NOMO-1 treated with DMSO at 0.1 percent for 48 hours (cell line): ENCODE results near the gene BDKRB1.

ENCODE experiments used
- DNase-seq: peaks from one replicate; lab custom pipeline; 2025; ENCODE audit not compliant: unreplicated experiment; lab: John Stamatoyannopoulos, UW

Gene BDKRB1

DNA sequence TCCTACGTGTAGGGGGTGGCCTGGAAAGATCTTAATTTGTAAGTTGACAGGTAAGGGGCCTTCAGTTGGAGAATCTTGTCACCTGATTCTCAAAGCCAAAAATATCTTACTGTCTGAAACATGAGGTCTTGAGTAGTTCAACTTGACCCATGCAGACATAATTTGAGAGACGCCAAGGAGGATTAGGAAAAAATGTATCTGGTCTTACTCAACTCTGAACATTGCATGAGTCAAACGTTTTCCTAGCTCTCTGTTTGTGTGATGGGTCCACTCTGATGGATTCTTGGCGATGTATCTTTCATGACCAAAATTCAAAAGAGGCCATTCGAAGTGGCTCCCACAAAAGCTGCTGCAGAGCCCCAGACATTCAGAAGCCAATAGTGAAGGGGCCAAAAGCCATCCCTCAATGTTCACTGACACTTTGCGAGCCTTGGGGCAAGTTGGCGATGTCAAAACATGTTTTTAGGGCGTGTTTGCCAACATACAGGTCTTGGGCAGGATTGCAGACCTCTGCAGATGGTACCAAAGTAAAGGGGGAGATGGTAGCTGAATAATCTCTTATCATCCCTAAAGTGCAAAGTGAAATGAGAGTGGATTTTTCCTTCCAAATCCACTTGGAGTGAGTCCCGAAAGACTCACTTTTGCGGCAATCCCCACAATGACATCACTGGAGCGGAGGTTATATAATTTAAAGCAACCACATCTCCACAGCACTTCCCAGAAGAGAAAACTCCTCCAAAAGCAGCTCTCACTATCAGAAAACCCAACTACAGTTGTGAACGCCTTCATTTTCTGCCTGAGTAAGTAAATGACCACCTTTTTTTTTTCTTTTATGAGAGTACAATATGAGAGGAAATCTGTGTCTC lies at the start of gene BDKRB1:
Gene BDKRB1, plus strand, starts transcription at position 710 of the 866 bp plus-strand sequence. CDS start 7,473 bp downstream, outside the sequence.
- no peak for DNase-seq

DNA sequence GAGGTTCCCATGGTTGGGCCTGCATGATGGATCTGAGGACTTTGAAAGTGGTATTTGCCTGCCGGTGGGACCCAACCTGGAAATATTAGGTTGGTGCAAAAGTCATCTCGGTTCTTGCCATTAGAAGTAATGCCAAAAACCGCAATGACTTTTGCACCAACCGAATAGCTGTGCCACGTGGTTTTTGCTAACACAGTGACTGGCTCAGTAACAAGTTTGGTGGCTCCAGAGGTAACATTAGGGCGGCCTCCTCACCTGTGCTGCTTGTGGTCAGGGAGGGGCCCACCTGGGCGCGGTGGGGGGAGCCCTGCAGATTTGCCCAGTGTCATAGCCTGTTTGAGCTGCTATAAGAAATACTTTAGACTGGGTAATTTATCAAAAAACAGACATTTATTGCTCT lies 49.5 kb upstream of the BDKRB1 start:
- DNase-seq, result no peak

DNA sequence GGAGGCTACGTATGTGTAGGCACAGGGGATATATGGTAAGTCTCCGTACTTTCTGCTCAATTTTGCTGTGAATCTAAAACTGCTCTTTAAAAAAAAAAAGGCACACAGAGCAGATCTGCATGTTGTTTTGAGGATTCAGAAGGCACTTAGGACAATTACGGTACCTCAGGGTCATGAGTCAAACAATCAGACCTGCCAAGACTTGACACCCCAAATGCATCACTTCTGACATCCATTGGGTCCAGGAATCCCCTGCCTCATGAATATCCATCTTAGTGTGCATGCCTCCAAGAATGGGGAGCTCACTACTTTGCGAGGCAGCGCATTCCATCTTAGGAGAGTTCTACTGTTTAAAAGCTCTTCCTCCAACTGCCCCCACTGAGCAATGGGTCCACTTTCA lies 48.3 kb upstream of the BDKRB1 start:
- no peak for DNase-seq

DNA sequence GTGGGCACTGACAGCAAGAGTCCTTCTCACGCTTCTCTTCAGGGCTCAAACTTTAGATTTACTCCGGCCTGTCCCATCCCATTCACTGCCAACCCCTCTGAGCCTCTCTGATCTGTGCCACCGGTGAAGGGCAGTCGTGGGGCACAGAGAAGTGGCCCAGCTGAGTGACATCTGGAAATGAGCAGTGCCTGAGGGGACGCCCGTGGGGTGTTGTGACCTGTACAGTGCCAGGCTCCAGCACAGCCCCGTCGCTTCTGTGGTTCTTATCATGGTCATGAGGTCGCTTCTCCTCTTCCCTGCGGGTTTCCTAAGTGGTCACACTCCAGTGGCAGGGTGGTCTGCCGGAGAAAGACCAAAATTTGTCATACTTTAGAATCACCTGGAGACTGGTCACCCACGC lies 47.3 kb upstream of the BDKRB1 start:
- no peak for DNase-seq

DNA sequence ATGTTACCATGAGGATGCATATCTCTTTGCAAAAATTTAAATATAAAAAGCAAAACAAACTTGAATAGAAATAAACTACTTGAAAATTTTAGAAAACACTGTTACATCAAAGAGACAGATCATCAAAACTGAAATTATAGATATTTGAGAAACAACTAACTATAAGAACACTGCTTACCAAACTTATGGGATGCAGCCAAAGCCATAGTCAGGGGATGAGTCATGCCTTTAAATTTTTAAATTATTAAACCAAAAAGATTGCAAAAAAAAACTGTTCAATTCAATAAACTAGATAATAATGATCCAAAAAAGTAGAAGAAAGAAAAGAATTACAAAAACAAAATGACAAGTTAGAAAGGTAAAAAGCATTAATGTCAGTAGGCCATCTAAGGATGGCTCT lies 43.9 kb upstream of the BDKRB1 start:
- no peak for DNase-seq

DNA sequence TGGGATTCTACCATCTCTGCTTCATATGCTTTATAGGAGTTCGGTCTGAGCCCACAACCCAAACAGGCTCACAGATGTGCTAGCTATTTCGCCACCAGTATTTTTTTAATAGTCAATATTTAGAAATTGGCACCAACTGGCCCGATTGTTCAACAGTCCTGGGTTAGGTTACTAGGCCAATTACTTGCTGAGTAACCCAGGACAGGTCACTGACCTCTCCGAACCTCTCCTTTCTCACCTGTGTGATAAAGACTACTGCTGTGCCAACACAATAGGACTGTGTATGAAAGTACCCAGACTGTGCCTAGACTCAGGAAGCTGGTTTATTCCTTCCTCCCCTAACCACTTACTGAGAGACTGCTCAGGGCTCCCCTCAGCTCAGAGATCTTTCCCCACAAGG lies 43.1 kb upstream of the BDKRB1 start:
- DNase-seq, result no peak

DNA sequence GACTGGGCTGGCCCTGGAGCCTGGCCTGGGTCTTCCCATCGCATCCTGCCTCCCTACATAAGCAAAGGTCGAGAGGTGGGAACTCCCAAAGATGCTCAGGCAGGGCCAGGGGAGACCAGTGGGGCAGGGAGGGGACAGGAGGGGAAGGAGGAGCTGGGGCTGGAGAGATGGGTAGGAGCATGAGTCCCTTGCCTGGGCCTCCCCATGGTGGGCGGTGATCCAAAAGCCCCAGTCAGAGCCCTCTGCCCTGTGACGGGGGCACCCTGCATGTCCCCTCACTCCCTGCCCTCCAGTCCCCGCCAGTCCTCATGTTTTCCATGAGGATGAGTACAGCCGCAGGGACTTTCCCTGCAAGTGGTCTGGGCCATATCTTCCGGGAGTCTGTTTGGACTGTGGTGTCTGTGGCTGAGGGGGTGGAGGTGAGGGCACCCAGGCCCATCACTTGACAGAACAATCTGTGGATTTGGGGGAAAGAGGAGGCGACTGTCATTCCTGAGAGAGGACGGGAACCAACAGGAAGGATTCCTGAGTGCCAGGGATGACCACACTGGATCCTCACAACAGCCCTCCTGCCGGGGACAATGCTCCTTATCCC lies 42.0 kb upstream of the BDKRB1 start:
- DNase-seq, result no peak

DNA sequence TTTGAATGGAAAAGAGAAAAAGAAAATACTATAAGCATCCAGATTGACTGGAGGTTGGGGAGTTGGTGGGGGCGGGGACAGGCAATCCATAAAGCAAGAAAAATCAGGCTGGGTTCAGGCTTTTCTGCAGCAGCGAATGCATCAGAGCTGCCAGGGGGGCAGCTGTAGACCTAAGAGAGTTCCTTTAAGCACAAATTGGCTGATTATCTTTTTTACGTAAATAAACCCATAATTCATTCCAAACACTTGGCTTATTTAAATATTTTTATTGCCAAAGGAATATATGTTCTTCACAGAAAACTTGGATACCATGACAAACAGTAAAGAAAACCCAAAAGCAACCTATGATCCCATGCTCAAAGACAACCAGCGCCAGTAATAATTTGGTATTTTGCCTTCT lies 41.2 kb upstream of the BDKRB1 start:
- DNase-seq, result no peak

DNA sequence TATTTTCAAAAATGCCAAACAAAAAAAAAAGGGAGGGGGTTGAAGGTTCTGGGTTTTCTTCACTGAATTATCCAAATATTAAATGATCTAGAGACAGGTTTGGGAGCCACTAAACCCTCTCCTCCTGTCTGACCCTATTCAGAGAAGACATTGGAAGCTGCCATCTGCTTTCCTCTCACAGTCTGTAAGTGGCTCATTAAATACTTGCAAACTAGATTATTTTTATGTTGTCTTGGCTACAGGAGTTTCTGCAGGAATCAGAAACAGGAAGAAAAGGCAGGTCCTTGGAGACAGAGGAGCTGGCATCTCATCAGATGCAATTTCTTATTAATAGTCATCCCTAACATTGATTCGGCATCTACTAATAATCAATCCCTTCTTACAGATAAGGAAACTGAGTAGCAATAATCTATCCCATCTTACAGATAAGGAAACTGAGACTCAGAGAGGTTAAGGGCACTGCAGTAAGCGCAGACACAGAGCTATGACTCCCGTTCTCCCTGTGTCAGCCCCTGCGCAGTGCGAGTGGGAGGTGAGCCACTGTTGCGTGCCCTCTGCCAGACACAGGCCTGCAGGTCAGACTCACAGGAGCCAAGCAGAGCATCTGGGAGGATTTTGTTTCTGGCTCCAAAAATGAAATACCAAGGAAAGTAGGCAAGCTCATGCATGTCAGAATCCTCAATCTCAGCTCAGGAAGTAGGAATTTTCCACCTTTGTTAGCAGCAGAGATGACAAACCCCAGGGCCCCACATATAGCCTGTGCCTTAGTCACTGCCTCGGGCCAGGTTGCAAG lies 40.4 kb upstream of the BDKRB1 start:
- no peak for DNase-seq

DNA sequence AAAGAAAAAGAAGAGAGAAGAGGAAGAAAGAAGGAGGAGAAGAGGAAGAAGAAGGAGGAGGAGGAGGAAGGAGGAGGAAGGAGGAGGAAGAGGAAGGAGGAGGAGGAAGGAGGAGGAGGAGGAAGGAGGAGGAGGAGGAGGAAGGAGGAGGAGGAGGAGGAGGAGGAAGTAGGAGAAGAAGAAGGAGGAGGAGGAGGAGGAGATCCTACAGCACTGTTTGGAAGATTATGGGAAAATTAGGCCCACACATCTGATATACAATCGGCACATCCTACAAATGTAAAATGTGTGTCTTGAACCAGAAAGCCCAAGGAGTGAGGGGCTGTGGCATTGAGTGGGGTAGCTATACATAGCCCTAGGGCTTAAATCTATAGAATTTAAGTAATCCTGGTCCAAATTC lies 39.4 kb upstream of the BDKRB1 start:
- DNase-seq, result no peak

DNA sequence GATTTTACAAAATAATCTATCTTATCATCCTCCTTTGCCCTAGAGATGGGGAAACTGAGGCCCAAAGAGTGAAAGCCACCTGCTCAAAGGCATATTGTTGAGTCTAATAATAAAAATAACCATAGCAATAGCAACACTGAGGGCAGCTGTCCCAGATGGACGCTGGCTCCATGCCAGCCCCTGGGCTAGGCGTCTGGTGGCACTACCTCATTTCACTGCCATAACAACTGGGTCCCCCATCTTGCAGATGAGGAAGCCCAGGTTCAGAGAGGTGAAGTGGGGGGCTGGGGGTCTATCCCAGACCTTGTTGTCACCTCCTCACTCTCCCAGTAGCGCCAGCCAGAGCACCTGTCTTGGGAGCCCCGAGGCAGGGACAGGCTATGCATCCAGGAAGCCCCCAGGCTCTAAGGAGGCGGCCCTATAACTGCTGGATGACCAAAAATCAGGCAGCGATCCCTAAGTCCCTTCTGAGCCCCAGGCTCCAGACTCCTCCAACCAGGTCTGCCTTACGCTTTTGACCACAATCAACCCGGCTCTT lies 38.6 kb upstream of the BDKRB1 start:
- no peak for DNase-seq

DNA sequence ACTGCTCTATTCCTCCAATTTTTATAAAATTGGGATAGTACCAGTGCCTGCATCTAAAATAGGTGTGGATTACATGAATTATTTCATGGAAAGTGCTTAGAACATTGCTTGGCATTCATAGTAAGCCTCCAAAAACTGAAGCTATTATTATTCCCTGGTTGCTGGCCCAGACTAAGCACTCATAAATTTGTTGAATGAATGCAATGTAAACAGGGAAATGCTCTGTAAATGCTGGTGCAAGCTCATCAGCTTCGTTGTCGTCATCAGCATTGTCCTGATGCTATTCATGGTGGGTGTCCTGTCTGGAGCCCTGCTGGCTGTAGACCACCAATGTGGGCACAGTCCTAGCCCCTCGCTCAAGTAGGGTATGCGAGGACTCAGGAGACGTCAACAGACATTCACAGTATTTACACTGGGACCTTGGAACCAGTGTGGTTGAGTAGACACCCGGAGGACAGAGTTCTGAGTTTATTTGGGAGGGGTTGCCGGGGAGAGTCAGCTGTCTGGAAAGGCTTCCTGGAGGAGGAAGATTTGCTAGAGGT lies 34.8 kb upstream of the BDKRB1 start:
- no peak for DNase-seq

DNA sequence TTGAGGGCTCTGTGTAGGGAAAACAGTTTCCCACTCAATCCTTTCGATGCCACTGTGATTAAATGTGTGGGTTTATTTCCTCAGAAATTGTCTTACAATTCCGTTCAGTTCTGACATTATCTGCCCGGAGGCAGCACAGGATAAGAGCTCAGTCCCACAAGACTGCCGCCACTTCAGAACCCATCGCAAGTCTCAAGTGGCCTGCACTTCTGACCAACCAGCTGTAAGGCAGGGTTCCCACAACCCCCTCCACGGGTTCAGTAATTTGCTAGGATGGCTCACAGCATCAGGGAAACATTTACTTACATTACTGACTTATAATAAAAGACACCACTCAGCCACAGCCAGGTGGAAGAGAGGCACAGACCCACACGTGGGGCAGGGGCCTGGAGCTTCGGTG lies 34.2 kb upstream of the BDKRB1 start:
- DNase-seq, result no peak

DNA sequence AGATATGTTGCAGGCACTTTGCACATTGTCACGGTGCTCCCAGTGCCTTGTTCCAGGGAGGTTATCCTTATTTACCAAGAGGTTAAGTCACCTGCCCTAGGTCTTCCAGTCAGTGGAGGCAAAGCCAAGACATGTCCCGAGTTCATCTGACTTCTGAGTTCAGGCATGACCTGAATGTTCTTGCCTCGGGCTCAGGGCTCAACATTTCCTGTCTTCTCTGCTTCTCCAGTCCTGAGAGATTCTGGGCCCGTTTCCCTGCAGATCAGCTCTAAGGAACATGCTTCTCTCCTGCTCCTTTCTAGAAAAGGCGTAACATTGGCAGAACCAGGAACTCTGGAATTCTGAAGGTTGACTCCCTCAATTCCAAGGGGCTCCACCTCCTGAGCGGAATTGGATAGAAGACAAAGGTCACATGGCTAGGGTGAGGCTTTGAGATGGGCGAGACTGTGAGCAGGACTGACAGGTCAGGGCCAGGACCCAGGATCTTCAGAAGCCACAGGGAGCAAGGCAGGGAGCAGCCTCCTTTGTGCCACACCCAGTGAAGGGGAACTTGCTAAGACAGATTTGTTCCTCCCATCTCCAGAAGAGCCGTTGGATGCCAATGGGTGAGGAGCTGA lies 31.4 kb upstream of the BDKRB1 start:
- no peak for DNase-seq

DNA sequence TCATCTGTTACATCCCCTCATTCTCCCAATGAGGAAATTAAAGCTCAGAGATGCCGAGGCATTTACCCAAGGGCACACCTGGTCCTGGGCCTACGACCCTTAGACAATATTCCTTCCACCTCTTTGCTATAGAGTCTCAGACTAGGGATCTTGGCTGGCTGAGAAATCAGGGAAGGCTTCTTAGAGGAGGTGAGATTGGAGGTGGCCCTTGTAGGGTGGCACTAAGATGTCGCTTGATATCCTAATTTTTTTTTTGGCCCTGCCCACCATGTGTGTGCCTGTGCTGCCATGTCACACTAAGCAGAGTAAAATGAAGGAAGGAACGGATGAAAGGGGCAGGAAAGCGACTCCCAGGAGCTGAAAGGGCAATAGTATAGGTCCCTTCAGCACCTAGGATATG lies 30.8 kb upstream of the BDKRB1 start:
- DNase-seq, result no peak

DNA sequence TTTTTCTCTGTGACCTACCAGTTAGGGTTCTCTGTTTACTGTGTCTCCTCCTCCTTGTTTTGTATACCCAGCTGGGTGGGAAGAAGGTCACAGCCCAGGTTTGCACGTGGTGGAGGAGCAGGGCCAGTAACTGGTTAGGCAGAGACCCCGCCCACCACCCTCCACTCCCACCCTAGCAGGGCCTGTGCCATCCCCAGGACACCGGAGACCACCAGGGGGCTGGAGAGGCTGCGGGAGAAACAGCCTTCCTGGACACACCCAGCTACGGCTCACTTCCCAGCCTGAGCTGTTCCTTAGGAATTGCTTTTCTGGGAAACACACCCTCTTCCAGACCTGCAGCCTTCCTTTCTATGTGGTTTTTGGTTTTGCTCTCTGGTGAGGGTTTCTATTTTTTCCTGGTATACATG lies 30.3 kb upstream of the BDKRB1 start:
- no peak for DNase-seq

DNA sequence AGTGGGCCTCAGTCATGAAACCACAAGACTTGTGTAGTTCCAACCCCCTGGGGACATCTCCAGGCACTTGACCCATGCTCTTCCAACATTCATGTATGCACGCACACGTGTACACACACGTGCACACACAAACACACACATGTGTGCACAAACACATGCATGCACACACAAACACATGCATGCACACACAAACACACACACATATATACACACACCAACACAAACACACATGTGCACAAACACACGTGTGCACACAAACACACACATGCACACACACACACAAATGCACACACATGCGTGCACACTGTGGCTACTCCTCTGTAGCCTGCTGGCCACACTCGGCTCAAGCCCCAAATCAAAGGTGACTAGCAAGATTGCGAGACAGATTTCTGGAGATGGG lies 28.6 kb upstream of the BDKRB1 start:
- no peak for DNase-seq

DNA sequence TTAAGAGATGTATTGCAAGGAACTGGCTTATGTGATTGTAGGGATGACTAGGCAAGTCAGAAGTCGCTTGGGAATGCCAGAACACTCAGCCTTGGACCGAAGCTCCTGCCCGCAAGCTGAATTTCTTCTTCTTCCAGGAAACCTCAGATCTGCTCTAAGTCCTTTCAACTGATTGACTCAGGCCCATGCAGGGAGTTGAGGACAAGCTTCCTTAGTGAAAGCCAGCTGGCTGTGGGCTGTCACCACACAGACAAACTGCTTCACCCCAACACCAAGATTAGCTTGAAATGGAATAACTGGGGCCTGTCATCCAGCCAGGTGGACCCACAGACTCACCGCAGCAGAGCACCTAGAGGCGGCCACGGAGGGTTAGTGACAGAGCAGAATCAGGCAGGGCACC lies 26.7 kb upstream of the BDKRB1 start:
- no peak for DNase-seq

DNA sequence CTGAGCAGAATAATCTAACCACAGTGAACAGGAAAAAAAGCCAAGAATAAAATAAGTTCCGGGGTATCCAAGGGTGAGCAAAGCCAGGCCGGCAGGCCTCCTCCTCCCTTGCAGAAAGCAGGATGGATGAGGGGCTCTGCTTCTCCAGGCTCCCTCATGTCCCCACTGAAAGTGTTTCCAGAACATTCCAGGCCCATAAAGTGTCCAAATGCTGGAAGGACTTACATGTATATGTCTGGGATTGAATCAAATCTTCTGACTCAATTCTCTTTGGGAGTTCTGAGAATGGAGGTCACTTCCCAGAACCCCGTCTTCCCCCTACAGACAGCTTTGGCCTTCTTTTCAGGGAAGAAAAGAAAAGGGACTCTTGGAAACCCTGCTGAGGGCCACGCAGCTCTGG lies 25.0 kb upstream of the BDKRB1 start:
- DNase-seq, result no peak

DNA sequence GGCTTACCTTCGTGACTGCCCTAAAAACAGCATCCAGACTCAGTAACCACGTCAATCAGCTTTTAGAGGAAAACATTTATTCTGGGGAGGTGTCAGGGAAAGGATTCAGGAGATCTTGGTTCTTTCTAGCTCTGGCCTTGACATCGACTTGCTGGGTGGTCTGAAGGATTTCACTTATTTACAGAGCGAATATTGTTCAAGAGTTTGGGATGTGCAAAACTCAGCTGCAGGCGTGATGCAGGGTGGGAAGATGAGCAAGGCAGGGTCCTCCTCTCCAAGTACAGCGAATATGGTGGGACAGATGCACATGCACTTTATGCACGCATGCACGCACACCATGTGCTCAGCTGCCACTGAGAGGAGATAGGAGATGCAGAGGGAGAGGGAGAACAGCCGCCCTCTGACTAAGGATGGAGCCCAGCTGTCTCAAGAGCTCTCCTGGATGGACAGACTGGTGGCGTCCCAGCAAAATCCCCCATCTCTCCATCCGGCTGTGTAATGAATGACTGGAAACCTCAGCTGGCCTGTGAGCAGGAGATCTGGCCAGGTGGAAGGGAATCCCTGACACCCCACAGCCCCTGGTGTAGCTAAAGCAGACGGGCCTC lies 24.4 kb upstream of the BDKRB1 start:
- no peak for DNase-seq

DNA sequence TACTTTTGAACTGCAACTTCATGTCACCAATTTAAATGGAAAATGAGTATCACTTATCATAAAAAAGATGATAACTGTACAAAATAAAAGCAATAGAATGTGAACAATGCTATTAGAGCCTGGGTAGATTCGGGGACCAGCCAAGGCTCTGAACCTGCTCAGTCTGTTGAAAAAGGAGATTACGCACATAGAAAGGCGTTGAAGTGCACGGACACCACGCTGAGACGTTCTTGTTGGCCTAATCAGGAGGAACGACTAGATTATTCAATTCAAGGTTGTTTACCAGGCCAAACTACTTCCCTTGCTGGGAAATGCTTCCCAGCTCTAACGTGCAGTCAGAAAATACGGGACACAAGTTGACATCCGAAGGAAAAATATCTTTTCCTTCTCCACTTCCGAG lies 23.5 kb upstream of the BDKRB1 start:
- DNase-seq, result no peak
